Mononuclear cell (primary cell): ENCODE measurements around the gene IQCF2. TPM values are rescaled to one million over a fixed set of nuclear protein-coding genes. Genes with fewer than 3 reads are reported as not detected.
"Not testable (repeated sequence)": the region's sequence is repeated elsewhere in the genome, so short reads cannot be mapped to it uniquely, and the experiment has no call there.

Source experiments
- H3K27me3 ChIP-seq: 2 replicates; pipeline ENCODE4 v1.6.0; 2011; ENCODE audit warnings: low read length, control low read depth; ENCODE audit not compliant: insufficient read depth
- H3K4me1 ChIP-seq: 2 replicates; pipeline ENCODE4 v1.5.1; 2011; ENCODE audit warnings: mild to moderate bottlenecking, low read length, control low read depth; ENCODE audit not compliant: insufficient read depth
- H3K4me3 ChIP-seq: 2 replicates; pipeline ENCODE4 v1.5.1; 2011; ENCODE audit warnings: mild to moderate bottlenecking, low read length, moderate library complexity
- H3K9me3 ChIP-seq: 2 replicates; pipeline ENCODE4 v1.5.1; 2011; ENCODE audit warnings: low read depth, mild to moderate bottlenecking, control low read depth, low read length
- total RNA-seq: library from RNA; depleted of rRNA; stranded (reverse); fragments of >200 nt; gene quantifications from one replicate; pipeline ENCODE4 v1.2.3, GENCODE V29; 2012

Gene IQCF2
- total RNA-seq, result not detected

GRCh38 chr3:51860703-51861665 lies at the start of gene IQCF2:
Gene IQCF2 (plus strand): TSS chr3:51861615. CDS start chr3:51861667, 52 bp downstream.
- Histone ChIP-seq H3K4me1 (no peaks in the 10 kb centered on the region), H3K4me3 (no peak within 1 kb of the TSS), H3K9me3 (no peaks in the 10 kb centered on the region), H3K27me3 (no peaks in the 10 kb centered on the region)

- Histone ChIP-seq H3K4me1 (no peaks in the 10 kb centered on the region), H3K4me3 (no peak overlapping the region), H3K27me3 (no peaks in the 10 kb centered on the region), H3K9me3 (no peaks in the 10 kb centered on the region)
These were observed 47.9 kb upstream of the IQCF2 start for GRCh38 chr3:51813539-51813938.

- H3K27me3 ChIP-seq, result no peaks in the 10 kb centered on the region
- no peak overlapping the region for H3K4me3 ChIP-seq
- H3K9me3 ChIP-seq, result no peaks in the 10 kb centered on the region
- H3K4me1 ChIP-seq, result no peaks in the 10 kb centered on the region
These were observed 47.4 kb upstream of the IQCF2 start for GRCh38 chr3:51814034-51814433.

GRCh38 chr3:51815614-51816013 lies 45.8 kb upstream of the IQCF2 start:
- Histone ChIP-seq H3K27me3 (no peaks in the 10 kb centered on the region), H3K9me3 (no peaks in the 10 kb centered on the region), H3K4me3 (no peak overlapping the region), H3K4me1 (no peaks in the 10 kb centered on the region)

GRCh38 chr3:51816723-51817122 lies 44.7 kb upstream of the IQCF2 start:
- H3K4me1 ChIP-seq, result no peaks in the 10 kb centered on the region
- H3K9me3 ChIP-seq, result no peaks in the 10 kb centered on the region
- H3K4me3 ChIP-seq, result no peak overlapping the region
- no peaks in the 10 kb centered on the region for H3K27me3 ChIP-seq

GRCh38 chr3:51817375-51817774 lies 44.0 kb upstream of the IQCF2 start:
- H3K4me1 ChIP-seq, result no peaks in the 10 kb centered on the region
- no peaks in the 10 kb centered on the region for H3K9me3 ChIP-seq
- no peak overlapping the region for H3K4me3 ChIP-seq
- no peaks in the 10 kb centered on the region for H3K27me3 ChIP-seq

- Histone ChIP-seq H3K4me1 (no peaks in the 10 kb centered on the region), H3K27me3 (no peaks in the 10 kb centered on the region), H3K9me3 (no peaks in the 10 kb centered on the region), H3K4me3 (no peak overlapping the region)
These were observed 42.3 kb upstream of the IQCF2 start for GRCh38 chr3:51819151-51819550.

- H3K4me1 ChIP-seq, result no peaks in the 10 kb centered on the region
- H3K27me3 ChIP-seq, result no peaks in the 10 kb centered on the region
- H3K9me3 ChIP-seq, result no peaks in the 10 kb centered on the region
- H3K4me3 ChIP-seq, result no peak overlapping the region
These were observed 41.6 kb upstream of the IQCF2 start for GRCh38 chr3:51819709-51820406.

GRCh38 chr3:51828297-51828696 lies 33.1 kb upstream of the IQCF2 start:
- H3K27me3 ChIP-seq, result no peaks in the 10 kb centered on the region
- no peak overlapping the region for H3K4me3 ChIP-seq
- no peaks in the 10 kb centered on the region for H3K4me1 ChIP-seq
- H3K9me3 ChIP-seq, result peaks cover 9% of the 10 kb centered on the region

- Histone ChIP-seq H3K27me3 (peaks cover 4% of the 10 kb centered on the region), H3K9me3 (peaks cover 9% of the 10 kb centered on the region), H3K4me3 (no peak overlapping the region), H3K4me1 (no peaks in the 10 kb centered on the region)
These were observed 31.1 kb upstream of the IQCF2 start for GRCh38 chr3:51830345-51830744.

- H3K4me3 ChIP-seq, result no peak overlapping the region
- peaks cover 9% of the 10 kb centered on the region for H3K9me3 ChIP-seq
- no peaks in the 10 kb centered on the region for H3K4me1 ChIP-seq
- peaks cover 4% of the 10 kb centered on the region for H3K27me3 ChIP-seq
These were observed 30.5 kb upstream of the IQCF2 start for GRCh38 chr3:51830836-51831385.

GRCh38 chr3:51836606-51837005 lies 24.8 kb upstream of the IQCF2 start:
- no peak overlapping the region for H3K4me3 ChIP-seq
- H3K27me3 ChIP-seq, result peaks cover 13% of the 10 kb centered on the region
- H3K9me3 ChIP-seq, result no peaks in the 10 kb centered on the region
- no peaks in the 10 kb centered on the region for H3K4me1 ChIP-seq

GRCh38 chr3:51845129-51845528 lies 16.3 kb upstream of the IQCF2 start:
- no peak overlapping the region for H3K4me3 ChIP-seq
- no peaks in the 10 kb centered on the region for H3K4me1 ChIP-seq
- H3K27me3 ChIP-seq, result peaks cover 21% of the 10 kb centered on the region
- peaks cover 7% of the 10 kb centered on the region for H3K9me3 ChIP-seq

- H3K4me1 ChIP-seq, H3K9me3 ChIP-seq, H3K27me3 ChIP-seq, H3K4me3 ChIP-seq: not testable (repeated sequence)
These were observed 6.0 kb upstream of the IQCF2 start for GRCh38 chr3:51855411-51855810.

- H3K9me3 ChIP-seq, result no peaks in the 10 kb centered on the region
- H3K27me3 ChIP-seq, result peaks cover 2% of the 10 kb centered on the region
- no peaks in the 10 kb centered on the region for H3K4me1 ChIP-seq
- no peak overlapping the region for H3K4me3 ChIP-seq
These were observed 1.5 kb downstream of the IQCF2 start for GRCh38 chr3:51862886-51863285.
